Measurements from ENCODE around the gene ATE1. TPM values are rescaled to one million over a fixed set of nuclear protein-coding genes. Genes with fewer than 3 reads are reported as not detected.

The ATE1 gene
- total and polyA plus RNA-seq, 2 donors (not counting 3 experiments of a cell fraction or from before 2014, with no cell fraction given) = 8.7 to 27.1 TPM

DNA sequence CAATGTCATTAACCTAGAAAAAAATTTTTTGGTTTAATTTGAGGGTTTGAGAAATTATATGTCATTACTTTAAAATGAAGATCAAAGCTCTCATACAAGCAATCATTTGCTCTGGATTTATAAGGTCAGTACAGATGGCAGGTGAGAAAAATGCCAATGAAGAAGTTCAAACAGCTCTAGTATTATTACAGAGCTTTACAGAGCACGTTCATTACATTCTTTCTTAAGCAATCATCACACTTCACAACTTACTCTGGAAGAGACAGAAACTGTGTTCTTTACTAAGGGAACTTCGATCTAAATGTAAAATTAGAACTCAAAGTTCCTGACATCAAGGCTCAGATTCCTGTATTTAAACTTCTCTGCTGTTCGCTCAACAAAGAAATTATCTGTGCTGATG lies 153.4 kb downstream of the ATE1 start:
- H3K4me2 ChIP-seq (ENCODE audit: insufficient read depth, low read length) = no peak overlapping the region
- TF ChIP-seq GATA2 (IDR thresholded peaks at IDR 0.05; ENCODE audit: insufficient read depth, insufficient read length, low read depth, low read length) = no peak
- no peak for TF ChIP-seq CTCF (IDR thresholded peaks at IDR 0.05; ENCODE audit: extremely low read depth in 1 of 2, insufficient read depth in 1 of 2, low read depth in 1 of 2, low read length in 2 of 2)
- TF ChIP-seq FOS (IDR thresholded peaks at IDR 0.05; ENCODE audit: borderline replicate concordance, insufficient read depth, low read length) = no peak
- TF ChIP-seq JUN (IDR thresholded peaks at IDR 0.05; ENCODE audit: borderline replicate concordance, insufficient read depth, insufficient read length, low read depth) = no peak
- no peak for TF ChIP-seq MYC (IDR thresholded peaks at IDR 0.05; ENCODE audit: low read depth, low read length)
- TF ChIP-seq POLR2A (IDR thresholded peaks at IDR 0.05; ENCODE audit: low read depth, low read length) = no peak
- no peak for TF ChIP-seq POLR2AphosphoS5 (IDR thresholded peaks at IDR 0.05; ENCODE audit: insufficient read depth, low read depth, low read length)
- TF ChIP-seq, protein P1, sequence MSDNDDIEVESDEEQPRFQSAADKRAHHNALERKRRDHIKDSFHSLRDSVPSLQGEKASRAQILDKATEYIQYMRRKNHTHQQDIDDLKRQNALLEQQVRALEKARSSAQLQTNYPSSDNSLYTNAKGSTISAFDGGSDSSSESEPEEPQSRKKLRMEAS (IDR thresholded peaks at IDR 0.05; ENCODE audit: insufficient read depth, insufficient read length) = no peak
- no peak for TF ChIP-seq EZH2 (IDR thresholded peaks at IDR 0.05; ENCODE audit: borderline replicate concordance, low read depth, low read length, severe bottlenecking)
- DNase-seq (ENCODE audit: low read depth, low spot score) (no peak), FAIRE-seq (no peak)
- BruUV-seq (replicated peaks) = no TSS peak
- no peaks in the 10 kb centered on the region for H3K4me1 ChIP-seq (ENCODE audit: control insufficient read depth, extremely low read depth, insufficient read depth, low read length)
- no peaks in the 10 kb centered on the region for H3K9me3 ChIP-seq (replicated peaks; ENCODE audit: control insufficient read depth, insufficient read depth, low read length)
- no peaks in the 10 kb centered on the region for H3K27me3 ChIP-seq (ENCODE audit: control insufficient read depth in 2 of 2, insufficient read depth in 2 of 2, low read length in 2 of 2)
- H2AFZ ChIP-seq (ENCODE audit: low read depth, low read length) = no peak overlapping the region
- POLR2A ChIA-PET = no interaction called here
- dilution Hi-C loops (cut with MboI; ENCODE audit: extremely low pct_ligation_motif_present, low sequenced_read_pairs) (no loop called here), intact Hi-C loops (cut with micrococcal nuclease) (no loop called here)
- H3K4me3 ChIP-seq (replicated peaks in 1 of 3; ENCODE audit: insufficient read depth in 1 of 3, low read depth in 1 of 3, low read length in 3 of 3) = no peak overlapping the region
- no peak overlapping the region for H3K27ac ChIP-seq (ENCODE audit: insufficient read depth, low read depth, low read length)
- H3K79me2 ChIP-seq (ENCODE audit: control insufficient read depth, insufficient read depth, low read length) = no peaks in the 10 kb centered on the region
- no peak overlapping the region for H3K9ac ChIP-seq (replicated peaks; ENCODE audit: extremely low read depth, insufficient read depth, low read length)
- CTCF ChIA-PET = no interaction called here
- H3K36me3 ChIP-seq (ENCODE audit: control insufficient read depth in 2 of 2, extremely low read depth in 1 of 2, insufficient read depth in 2 of 2, low read length in 2 of 2) = no peaks in the 10 kb centered on the region
- H3K9me1 ChIP-seq (replicated peaks; ENCODE audit: control insufficient read depth, extremely low read depth, insufficient read depth, low read length) = no peaks in the 10 kb centered on the region
- no peaks in the 10 kb centered on the region for H4K20me1 ChIP-seq (replicated peaks; ENCODE audit: control insufficient read depth, extremely low read depth, insufficient read depth, low read length)
